K562 treated with DMSO at 1 percent for 48 hours (cell line): ENCODE measurements around the gene C1orf226. TPM values are rescaled to one million over a fixed set of nuclear protein-coding genes. Genes with fewer than 3 reads are reported as not detected.

ENCODE experiments used
- total RNA-seq: library from RNA; unstranded; fragments of 300-600 nt; gene quantifications from 2 replicates; pipeline ENCODE4 v1.2.3, GENCODE V29; 2022; ENCODE audit warnings: low replicate concordance; ENCODE audit errors: extremely low read depth

The C1orf226 gene, protein sequence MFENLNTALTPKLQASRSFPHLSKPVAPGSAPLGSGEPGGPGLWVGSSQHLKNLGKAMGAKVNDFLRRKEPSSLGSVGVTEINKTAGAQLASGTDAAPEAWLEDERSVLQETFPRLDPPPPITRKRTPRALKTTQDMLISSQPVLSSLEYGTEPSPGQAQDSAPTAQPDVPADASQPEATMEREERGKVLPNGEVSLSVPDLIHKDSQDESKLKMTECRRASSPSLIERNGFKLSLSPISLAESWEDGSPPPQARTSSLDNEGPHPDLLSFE
- not detected in 2 replicates for total RNA-seq

DNA sequence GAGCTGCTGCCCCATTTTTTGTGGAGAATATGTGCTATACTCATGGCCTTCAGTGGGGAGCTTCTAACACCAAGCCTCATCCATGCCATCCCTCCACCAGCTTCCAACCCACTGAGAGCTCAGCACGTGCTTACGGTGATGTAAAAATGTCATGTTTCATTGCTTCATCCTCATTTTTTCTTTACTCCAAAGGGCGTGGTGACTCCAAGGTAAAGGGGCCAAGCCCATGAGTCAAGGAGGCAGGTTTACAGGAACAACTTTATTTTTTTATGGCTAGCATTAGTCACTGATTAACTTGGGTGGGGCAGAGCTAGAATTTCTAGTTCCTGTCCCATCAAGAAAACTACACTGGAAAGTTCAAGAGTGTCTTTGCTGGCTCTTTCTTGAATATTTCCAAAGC lies at the start of gene C1orf226:
TSS of gene C1orf226 (plus strand) at position 346 of the 400 bp plus-strand sequence. CDS start 174 bp downstream, outside the sequence.

DNA sequence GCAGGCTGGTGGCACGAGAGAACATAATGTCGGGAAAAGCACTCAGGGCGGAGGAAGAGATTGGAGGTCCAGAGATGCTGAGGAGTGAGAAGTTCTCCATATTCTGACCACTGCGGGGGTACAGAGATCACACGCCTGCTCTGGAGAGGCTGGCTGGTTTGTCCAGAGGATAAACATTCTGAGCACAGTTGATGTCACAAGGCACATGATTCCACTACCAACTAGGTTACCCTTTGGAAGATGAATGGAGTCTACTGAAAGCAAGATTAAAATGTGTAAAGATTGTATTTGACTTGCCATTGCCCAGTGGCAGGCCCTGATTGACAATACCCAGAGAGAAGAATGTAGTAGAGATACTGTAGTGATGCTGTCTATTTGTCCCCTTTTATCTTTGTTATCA lies 4.8 kb upstream of the C1orf226 start, which contains the start of gene SPATA46:
TSS of gene SPATA46 (minus strand) at position 164 of the 400 bp plus-strand sequence. CDS start at position 100, 64 bp downstream.

DNA sequence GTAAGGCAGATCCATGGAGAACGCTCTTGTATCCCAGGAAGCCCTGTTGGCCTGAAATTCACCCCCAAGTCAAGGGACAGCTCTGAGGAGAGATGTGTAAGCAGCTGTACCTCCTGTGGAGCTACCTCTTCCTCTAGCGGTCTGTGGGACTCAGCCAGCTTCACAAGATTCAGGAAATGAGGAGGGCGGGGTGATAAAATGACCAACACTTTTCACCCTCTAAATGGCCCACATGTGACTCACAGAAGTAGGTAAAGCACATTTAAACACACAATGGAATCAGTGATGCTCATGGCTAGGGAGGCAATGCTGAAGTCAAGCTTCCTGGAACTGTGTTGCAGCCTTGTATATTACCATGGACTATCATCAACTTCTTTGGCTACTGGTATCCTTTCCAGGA lies 30.5 kb downstream of the C1orf226 start, which contains the start of gene SH2D1B:
TSS of gene SH2D1B (minus strand) at position 135 of the 400 bp plus-strand sequence. CDS start at position 15, 120 bp downstream.

Other genes with a start within 250 kb of the C1orf226 start
- not detected in 2 replicates for gene SPATA46, start 4.9 kb upstream of the C1orf226 start, total RNA-seq
- gene SH2D1B, start 30.4 kb downstream of the C1orf226 start, total RNA-seq = not detected in 2 replicates
- 40.8 TPM in 1 of 2 replicates, not detected in the other for gene UHMK1, start 116.1 kb downstream of the C1orf226 start, total RNA-seq
- not detected in 2 replicates for gene UAP1, start 180.0 kb downstream of the C1orf226 start, total RNA-seq